A673 (cell line): ENCODE measurements around the gene BNC2.

ENCODE experiments used
- EZH2 ChIP-seq: fragments of 200-600 bp; sonication (generic); IDR thresholded peaks from 2 replicates; pipeline ENCODE4 v1.6.1; 2017; ENCODE audit warnings: borderline replicate concordance, low read depth, mild to moderate bottlenecking, mixed read lengths, antibody characterized with exemption, low read length; ENCODE audit not compliant: poor library complexity, severe bottlenecking
- TF ChIP-seq, protein P1 (sequence below): fragments of 300-800, 200-600 bp; sonication (generic); conservative IDR thresholded peaks from 2 replicates; pipeline ENCODE4 v1.5.1; 2017; ENCODE audit warnings: low read depth, mild to moderate bottlenecking, antibody characterized with exemption, low read length, moderate library complexity, mixed read lengths

- TF ChIP-seq, protein P1, sequence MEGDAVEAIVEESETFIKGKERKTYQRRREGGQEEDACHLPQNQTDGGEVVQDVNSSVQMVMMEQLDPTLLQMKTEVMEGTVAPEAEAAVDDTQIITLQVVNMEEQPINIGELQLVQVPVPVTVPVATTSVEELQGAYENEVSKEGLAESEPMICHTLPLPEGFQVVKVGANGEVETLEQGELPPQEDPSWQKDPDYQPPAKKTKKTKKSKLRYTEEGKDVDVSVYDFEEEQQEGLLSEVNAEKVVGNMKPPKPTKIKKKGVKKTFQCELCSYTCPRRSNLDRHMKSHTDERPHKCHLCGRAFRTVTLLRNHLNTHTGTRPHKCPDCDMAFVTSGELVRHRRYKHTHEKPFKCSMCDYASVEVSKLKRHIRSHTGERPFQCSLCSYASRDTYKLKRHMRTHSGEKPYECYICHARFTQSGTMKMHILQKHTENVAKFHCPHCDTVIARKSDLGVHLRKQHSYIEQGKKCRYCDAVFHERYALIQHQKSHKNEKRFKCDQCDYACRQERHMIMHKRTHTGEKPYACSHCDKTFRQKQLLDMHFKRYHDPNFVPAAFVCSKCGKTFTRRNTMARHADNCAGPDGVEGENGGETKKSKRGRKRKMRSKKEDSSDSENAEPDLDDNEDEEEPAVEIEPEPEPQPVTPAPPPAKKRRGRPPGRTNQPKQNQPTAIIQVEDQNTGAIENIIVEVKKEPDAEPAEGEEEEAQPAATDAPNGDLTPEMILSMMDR = no peak
- TF ChIP-seq EZH2 = no peak
Measured at GRCh38 chr9:16524078-16524477, 346.4 kb downstream of the BNC2 start.
